GM12875 (cell line): ENCODE results near the gene FAM13B.

ENCODE experiments used
- H3K4me3 ChIP-seq: one replicate; pipeline ENCODE4 v1.5.1; 2011; ENCODE audit warnings: low read depth, low read length, control low read depth
- TF ChIP-seq, protein P1 (sequence below): IDR thresholded peaks from 2 replicates; pipeline ENCODE4 v1.5.1; 2011; ENCODE audit warnings: low read depth, mild to moderate bottlenecking, control low read depth, inconsistent platforms, low read length, moderate library complexity, borderline replicate concordance; ENCODE audit not compliant: insufficient read depth

FAM13B gene

GRCh38 chr5:137894586-137894985 is 138.3 kb downstream of the FAM13B start:
- TF ChIP-seq, protein P1, sequence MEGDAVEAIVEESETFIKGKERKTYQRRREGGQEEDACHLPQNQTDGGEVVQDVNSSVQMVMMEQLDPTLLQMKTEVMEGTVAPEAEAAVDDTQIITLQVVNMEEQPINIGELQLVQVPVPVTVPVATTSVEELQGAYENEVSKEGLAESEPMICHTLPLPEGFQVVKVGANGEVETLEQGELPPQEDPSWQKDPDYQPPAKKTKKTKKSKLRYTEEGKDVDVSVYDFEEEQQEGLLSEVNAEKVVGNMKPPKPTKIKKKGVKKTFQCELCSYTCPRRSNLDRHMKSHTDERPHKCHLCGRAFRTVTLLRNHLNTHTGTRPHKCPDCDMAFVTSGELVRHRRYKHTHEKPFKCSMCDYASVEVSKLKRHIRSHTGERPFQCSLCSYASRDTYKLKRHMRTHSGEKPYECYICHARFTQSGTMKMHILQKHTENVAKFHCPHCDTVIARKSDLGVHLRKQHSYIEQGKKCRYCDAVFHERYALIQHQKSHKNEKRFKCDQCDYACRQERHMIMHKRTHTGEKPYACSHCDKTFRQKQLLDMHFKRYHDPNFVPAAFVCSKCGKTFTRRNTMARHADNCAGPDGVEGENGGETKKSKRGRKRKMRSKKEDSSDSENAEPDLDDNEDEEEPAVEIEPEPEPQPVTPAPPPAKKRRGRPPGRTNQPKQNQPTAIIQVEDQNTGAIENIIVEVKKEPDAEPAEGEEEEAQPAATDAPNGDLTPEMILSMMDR, result no peak
- no peak overlapping the region for H3K4me3 ChIP-seq

DNA sequence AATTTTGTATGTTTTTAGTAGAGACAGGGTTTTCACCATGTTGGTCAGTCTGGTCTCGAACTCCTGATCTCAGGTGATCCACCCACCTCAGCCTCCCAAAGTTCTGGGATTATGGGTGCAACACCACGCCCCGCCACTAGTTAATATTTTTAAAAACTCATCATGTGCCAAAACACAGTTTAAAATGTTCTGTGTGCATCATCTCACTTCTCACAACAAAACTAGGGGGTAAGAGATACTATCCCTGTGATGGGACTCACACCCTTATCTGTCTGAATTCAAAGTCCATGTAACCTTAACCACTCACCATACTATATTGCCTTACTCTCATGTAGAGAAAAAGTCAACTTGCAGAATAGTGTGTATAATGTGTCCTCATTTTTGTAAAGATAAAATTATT is 141.0 kb downstream of the FAM13B start:
- H3K4me3 ChIP-seq, result no peak overlapping the region
- TF ChIP-seq, protein P1, result no peak

GRCh38 chr5:137890845-137891244 is 142.0 kb downstream of the FAM13B start:
- TF ChIP-seq, protein P1, result no peak
- no peak overlapping the region for H3K4me3 ChIP-seq

DNA sequence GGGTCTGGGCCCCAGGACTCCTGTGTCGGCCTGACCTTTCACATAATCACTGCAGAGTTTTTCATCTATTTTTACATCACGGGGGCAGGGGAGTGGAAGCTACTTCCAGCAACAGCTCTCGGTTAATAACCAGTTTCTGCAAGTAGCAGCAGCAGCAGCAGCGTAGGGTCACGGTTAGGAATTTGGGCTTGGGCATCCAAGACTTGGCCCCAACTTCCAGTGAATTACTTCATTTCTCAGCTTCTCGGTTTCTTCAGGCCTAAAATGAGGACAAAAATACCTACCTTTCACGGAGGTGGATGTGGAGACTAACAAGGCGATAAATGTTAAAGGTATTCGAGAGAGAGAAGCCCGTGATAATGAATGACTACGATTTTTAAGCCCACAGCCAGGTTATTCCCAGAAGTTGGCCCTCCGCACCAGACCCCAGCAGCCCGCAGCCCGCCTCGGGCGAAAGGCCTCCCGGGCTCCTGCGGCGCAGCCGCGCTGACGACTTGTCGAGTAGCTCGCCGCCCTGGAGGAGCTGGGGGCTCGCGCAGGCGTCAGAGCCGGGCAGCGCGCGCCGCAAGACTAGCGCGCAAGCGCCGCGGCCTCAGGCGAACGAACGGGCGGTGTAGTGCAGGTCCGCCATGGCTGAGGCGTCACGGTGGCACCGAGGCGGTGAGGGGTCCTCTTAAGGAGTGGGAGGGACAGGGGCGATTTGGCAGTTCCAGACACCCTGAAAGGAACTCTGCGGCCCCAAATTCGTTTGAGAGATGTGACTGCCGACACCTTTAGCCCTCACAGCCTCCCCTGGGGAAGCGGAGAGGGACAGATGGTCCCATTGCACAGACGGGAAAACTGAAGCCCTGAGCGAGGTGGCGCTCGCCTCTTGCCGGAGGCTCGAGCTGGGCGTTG is 143.8 kb downstream of the FAM13B start, which contains the start of gene PKD2L2:
Gene PKD2L2, plus strand, starts transcription at position 595 of the 897 bp plus-strand sequence. Its CDS starts 35 bp downstream, at position 630.
- H3K4me3 ChIP-seq, result peak within 1 kb of the TSS; percentile 92
- TF ChIP-seq, protein P1, result peak; percentile 18; the same call in 1 of the 2 replicates

DNA sequence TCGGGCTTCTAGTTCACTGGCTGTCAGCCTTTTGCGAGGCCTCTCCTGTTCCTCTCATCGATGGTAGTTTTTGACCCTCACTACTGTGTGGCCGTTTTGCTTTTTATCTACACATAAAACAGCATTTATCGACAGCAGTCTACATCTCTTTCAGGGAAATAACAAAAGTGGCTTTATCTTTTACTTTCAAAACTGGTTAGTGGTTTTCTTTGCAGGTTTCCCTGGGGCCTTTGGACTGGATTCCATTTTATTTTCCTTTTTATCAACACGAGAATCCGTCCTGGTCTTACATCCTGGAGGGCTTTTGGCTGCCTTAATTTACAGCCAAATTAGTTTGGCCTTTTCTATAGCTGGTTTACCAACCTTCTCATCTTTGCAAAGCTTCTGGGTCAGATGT is 144.4 kb downstream of the FAM13B start:
- TF ChIP-seq, protein P1, result no peak
- peak overlapping the region; percentile 92 for H3K4me3 ChIP-seq
